Left colon (tissue), 2 donors: ENCODE data around the gene RAB33A. TPM values are rescaled to one million over a fixed set of nuclear protein-coding genes. Genes with fewer than 3 reads are reported as not detected.
A peak's percentile ranks its signal among the peaks of the same experiment; 100 is the strongest.

Source experiments
- ATAC-seq: fragments of 200-7000 bp; cut with Tn5 transposase; one replicate; pipeline ENCODE4 v1.9.1; 2020; ENCODE audit warnings: mild to moderate bottlenecking, moderate library complexity
- DNase-seq, 2 donors: peaks; one replicate each; pipeline ENCODE4 v3.0.0-alpha.2; 2020
- intact Hi-C, 2 donors: fragments of 100-400 bp; cut with DNase I in 1 of 2; cut with micrococcal nuclease in 1 of 2; formaldehyde crosslinking; loops; one replicate each; pipeline versions ENCODE4 v1.11.2 to v1.14.0; 2022; cut with DNase I, micrococcal nuclease
- total RNA-seq, 2 donors: library from RNA; stranded (reverse); fragmentation: NEBNext Ultra II Directional; extraction: Animal tissue kit (Norgen Biotek cat#: 25700); gene quantifications; one replicate each; pipeline ENCODE4 v1.2.1, GENCODE V29; 2021
- donor health status: DM: no; HTN: no; CAD: no.
- donor health status: DM: yes; HTN: yes; CAD: no.

The RAB33A gene
- total RNA-seq, 2 donors from 2014 or later, result 0.34 TPM; not detected in 1

GRCh38 chrX:130167040-130167439, 4.7 kb upstream of the RAB33A start:
- no peak for ATAC-seq
- intact Hi-C loops, result no loop called here
- no peak for DNase-seq

- ATAC-seq (peak; percentile 25), DNase-seq (peak; percentile 27 to 41)
- intact Hi-C loops, result no loop called here
Observed at GRCh38 chrX:130170752-130171445, 863 bp upstream of the RAB33A start.

- intact Hi-C loops, result no loop called here
- ATAC-seq, result no peak
- no peak for DNase-seq
Observed at GRCh38 chrX:130172127-130172845, 524 bp downstream of the RAB33A start.

- ATAC-seq (no peak), DNase-seq (peak in 1 of 2 donors; percentile 38)
- intact Hi-C loops, result no loop called here
Observed at GRCh38 chrX:130173190-130173895, 1.6 kb downstream of the RAB33A start.

- intact Hi-C loops, result no loop called here
- ATAC-seq (no peak), DNase-seq (no peak)
Observed at GRCh38 chrX:130174045-130174704, 2.4 kb downstream of the RAB33A start.

- DNase-seq (no peak), ATAC-seq (no peak)
- intact Hi-C loops, result no loop called here
Observed at GRCh38 chrX:130174937-130175336, 3.2 kb downstream of the RAB33A start.

- intact Hi-C loops, result no loop called here
- DNase-seq, result no peak
- ATAC-seq, result no peak
Observed at GRCh38 chrX:130176354-130176776, 4.6 kb downstream of the RAB33A start.

- ATAC-seq, result no peak
- DNase-seq, result no peak
Observed at GRCh38 chrX:130176942-130177341, 5.2 kb downstream of the RAB33A start.

GRCh38 chrX:130179170-130179569, 7.4 kb downstream of the RAB33A start:
- ATAC-seq, result no peak
- DNase-seq, result no peak
- intact Hi-C loops, result no loop called here

More at GRCh38 chrX:130176942-130177341, 5.2 kb downstream of the RAB33A start:
- intact Hi-C loops, result no loop called here

GRCh38 chrX:130179579-130180215, 7.9 kb downstream of the RAB33A start:
- no peak for ATAC-seq
- intact Hi-C loops, result loop anchor here in 1 of 2 donors (10.0 kb wide), 1 partner anchor 95 kb away; no protein-coding TSS in a partner anchor
- no peak for DNase-seq

- intact Hi-C loops, result loop anchor here in 1 of 2 donors (10.0 kb wide), 1 partner anchor 99 kb away; no protein-coding TSS in a partner anchor
- ATAC-seq, result no peak
- DNase-seq, result no peak
Observed at GRCh38 chrX:130184168-130184567, 12.4 kb downstream of the RAB33A start.

GRCh38 chrX:130184857-130185256, 13.1 kb downstream of the RAB33A start:
- intact Hi-C loops, result loop anchor here in 1 of 2 donors (10.0 kb wide), 1 partner anchor 100 kb away; no protein-coding TSS in a partner anchor
- DNase-seq (no peak), ATAC-seq (no peak)

- ATAC-seq (no peak), DNase-seq (no peak)
- intact Hi-C loops, result loop anchor here in 1 of 2 donors (10.0 kb wide), 1 partner anchor 102 kb away; no protein-coding TSS in a partner anchor
Observed at GRCh38 chrX:130186651-130187050, 14.9 kb downstream of the RAB33A start.

GRCh38 chrX:130190801-130191200, 19.0 kb downstream of the RAB33A start:
- ATAC-seq, result no peak
- DNase-seq, result no peak

GRCh38 chrX:130196466-130196865, 24.7 kb downstream of the RAB33A start:
- ATAC-seq (no peak), DNase-seq (no peak)
- intact Hi-C loops, result loop anchor here in 1 of 2 donors (5.0 kb wide), 1 partner anchor 119 kb away; no protein-coding TSS in a partner anchor

More at GRCh38 chrX:130190801-130191200, 19.0 kb downstream of the RAB33A start:
- intact Hi-C loops, result no loop called here

- intact Hi-C loops, result loop anchor here in 1 of 2 donors (5.0 kb wide), 1 partner anchor 120 kb away; no protein-coding TSS in a partner anchor
- no peak for DNase-seq
- no peak for ATAC-seq
Observed at GRCh38 chrX:130197464-130197863, 25.7 kb downstream of the RAB33A start.

- ATAC-seq (peak; percentile 78), DNase-seq (no peak)
- intact Hi-C loops, result no loop called here
Observed at GRCh38 chrX:130204647-130205046, 32.9 kb downstream of the RAB33A start.
